CD8-positive, alpha-beta memory T cell (primary cell): ENCODE data around the gene CAB39. TPM values are rescaled to one million over a fixed set of nuclear protein-coding genes. Genes with fewer than 3 reads are reported as not detected.

Experiments
- CTCF ChIA-PET: fragments of 350-600 bp; sonication (Branson Sonifier 250); formaldehyde crosslinking; loops from one replicate; lab custom pipeline; 2021; ENCODE audit warnings: antibody characterized with exemption; lab: Charles Lee
- POLR2A ChIA-PET: fragments of 350-600 bp; sonication (Branson Sonifier 250); formaldehyde crosslinking; loops from one replicate; lab custom pipeline; 2021; ENCODE audit warnings: antibody characterized with exemption; lab: Charles Lee
- DNase-seq, 5 donors: peaks; one replicate each; pipeline versions ENCODE4 v3.0.0 to v3.0.0-alpha.2; 2020 to 2022; ENCODE audit warnings: mixed read lengths in 1 of 5
- H3K27ac ChIP-seq: one replicate; pipeline ENCODE4 v1.7.0; 2013; ENCODE audit warnings: low read depth, mild to moderate bottlenecking, low read length, moderate library complexity
- H3K27me3 ChIP-seq: 2 replicates; pipeline ENCODE4 v1.7.0; 2013; ENCODE audit warnings: low read length, mild to moderate bottlenecking; ENCODE audit not compliant: insufficient read depth, poor library complexity, severe bottlenecking
- H3K36me3 ChIP-seq: 2 replicates; pipeline ENCODE4 v1.7.0; 2013; ENCODE audit warnings: mild to moderate bottlenecking, low read length, moderate library complexity; ENCODE audit not compliant: insufficient read depth
- H3K4me1 ChIP-seq: 2 replicates; pipeline ENCODE4 v1.7.0; 2013; ENCODE audit warnings: mild to moderate bottlenecking, low read length, moderate library complexity; ENCODE audit not compliant: insufficient read depth
- H3K4me3 ChIP-seq: 2 replicates; pipeline ENCODE4 v1.7.0; 2013; ENCODE audit warnings: mild to moderate bottlenecking, low read length
- H3K9me3 ChIP-seq: 2 replicates; pipeline ENCODE4 v1.7.0; 2013; ENCODE audit warnings: mild to moderate bottlenecking, low read length
- H3K27ac Mint-ChIP-seq, 8 donors: one replicate each; pipeline ENCODE4 v1.8.0; 2020 to 2021; ENCODE audit warnings: mixed read lengths in 8 of 8, mild to moderate bottlenecking in 6 of 8, inconsistent platforms in 3 of 8, moderate library complexity in 3 of 8
- H3K27me3 Mint-ChIP-seq, 2 donors: one replicate each; pipeline ENCODE4 v1.8.0; 2020 to 2021; ENCODE audit warnings: mixed read lengths in 2 of 2, mild to moderate bottlenecking in 1 of 2, moderate library complexity in 1 of 2
- H3K36me3 Mint-ChIP-seq, 3 donors: one replicate each; pipeline ENCODE4 v1.8.0; 2020 to 2021; ENCODE audit warnings: mixed read lengths in 3 of 3, inconsistent platforms in 1 of 3, mild to moderate bottlenecking in 1 of 3
- H3K4me1 Mint-ChIP-seq, 3 donors: one replicate each; pipeline ENCODE4 v1.8.0; 2020 to 2021; ENCODE audit warnings: mixed read lengths in 3 of 3, inconsistent platforms in 1 of 3, mild to moderate bottlenecking in 1 of 3
- H3K4me3 Mint-ChIP-seq, 7 donors: one replicate each; pipeline ENCODE4 v1.8.0; 2020 to 2021; ENCODE audit warnings: mixed read lengths in 7 of 7, mild to moderate bottlenecking in 6 of 7, moderate library complexity in 4 of 7, inconsistent platforms in 2 of 7
- H3K9me3 Mint-ChIP-seq, 5 donors: one replicate each; pipeline ENCODE4 v1.8.0; 2020 to 2022; ENCODE audit warnings: mixed read lengths in 5 of 5, mild to moderate bottlenecking in 3 of 5, moderate library complexity in 2 of 5, inconsistent platforms in 1 of 5
- polyA plus RNA-seq: library from polyadenylated mRNA; unstranded; fragments of 300-500 nt; fragmentation: Illumina TruSeq; gene quantifications from one replicate; pipeline ENCODE4 v1.2.3, GENCODE V29; 2021
- total RNA-seq, 2 experiments: library from RNA; stranded (reverse); gene quantifications; one replicate each; pipeline ENCODE4 v1.2.3, GENCODE V29; 2021

CAB39 gene
- total and polyA plus RNA-seq, 3 experiments from 2014 or later = 80.8 to 147 (median 136) TPM

DNA sequence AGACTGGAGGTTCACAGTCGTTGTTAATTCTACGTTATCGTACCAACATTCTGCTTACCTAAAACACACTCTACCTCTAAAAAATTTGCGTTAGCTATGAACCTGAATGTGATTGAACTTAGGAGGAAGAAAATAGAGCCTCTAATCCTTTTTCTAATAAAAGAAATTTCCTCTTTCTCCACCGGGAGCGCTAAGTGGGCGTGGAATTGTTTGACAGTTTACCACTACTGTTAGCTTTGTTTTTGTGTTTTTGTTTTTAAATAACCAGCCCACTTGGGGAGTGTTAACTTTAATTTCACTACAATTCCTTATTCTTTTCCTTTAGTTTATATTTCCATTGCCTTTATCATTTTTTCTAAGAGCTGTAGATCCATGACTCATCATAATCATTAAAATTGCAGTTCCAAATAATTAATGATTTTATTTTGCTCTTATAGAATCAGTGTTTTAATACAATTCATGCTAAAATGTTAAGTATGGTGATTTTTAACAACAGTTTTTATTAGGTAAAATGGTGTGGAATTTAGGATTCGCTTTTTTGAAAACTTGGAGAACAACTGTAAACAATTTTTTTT lies 97.1 kb downstream of the CAB39 start:
- H3K4me3 Mint-ChIP-seq = no peak overlapping the region
- H3K36me3 ChIP-seq = peaks cover 31% of the 10 kb centered on the region
- no peaks in the 10 kb centered on the region for H3K9me3 ChIP-seq
- peaks cover 0 to 78% (median 22%) of the 10 kb centered on the region in 3 donors for H3K36me3 Mint-ChIP-seq
- ChIA-PET POLR2A (interaction anchor here (0.7 kb wide), 1 partner anchor 140 kb away, joined by 3 read pairs; no protein-coding TSS in a partner anchor), CTCF (interaction anchor here (1.1 to 2.7 kb wide), 3 partner anchors 14 to 90 kb away, joined by 3 to 11 read pairs (median 3); no protein-coding TSS in a partner anchor)
- peaks cover 4 to 11% (median 11%) of the 10 kb centered on the region in 3 donors for H3K4me1 Mint-ChIP-seq
- H3K27me3 Mint-ChIP-seq = no peaks in the 10 kb centered on the region
- H3K27ac ChIP-seq = no peak overlapping the region
- no peaks in the 10 kb centered on the region for H3K4me1 ChIP-seq
- H3K27ac Mint-ChIP-seq = peak overlapping the region in 1 of 8 donors; percentile 36
- H3K4me3 ChIP-seq = no peak overlapping the region
- H3K9me3 Mint-ChIP-seq = no peaks in the 10 kb centered on the region
- no peak for DNase-seq
- H3K27me3 ChIP-seq = no peaks in the 10 kb centered on the region

DNA sequence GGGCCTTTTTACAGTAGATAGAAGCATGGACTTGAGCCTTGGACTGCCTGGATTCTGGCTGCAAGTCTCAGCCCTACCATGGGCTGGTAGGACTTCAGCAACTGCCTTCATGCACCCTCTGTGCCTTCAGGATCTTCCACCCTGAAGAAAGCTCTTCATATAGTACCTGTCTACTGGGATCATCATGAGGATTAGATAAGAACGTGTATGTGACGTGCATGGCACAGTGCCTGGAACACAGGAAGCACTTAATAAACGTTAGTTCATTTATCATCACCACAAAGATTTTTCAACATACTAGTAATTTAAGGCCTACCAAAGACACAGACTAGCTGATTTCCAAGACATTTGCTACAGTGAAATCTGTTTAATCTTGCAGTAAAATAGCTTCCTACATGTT lies 98.9 kb downstream of the CAB39 start:
- H3K27ac Mint-ChIP-seq = peak overlapping the region in 6 of 8 donors; percentile 3 to 92 (median 16)
- ChIA-PET CTCF (no interaction called here), POLR2A (no interaction called here)
- Histone ChIP-seq H3K9me3 (no peaks in the 10 kb centered on the region), H3K4me3 (no peak overlapping the region), H3K27ac (no peak overlapping the region), H3K27me3 (no peaks in the 10 kb centered on the region), H3K4me1 (no peaks in the 10 kb centered on the region), H3K36me3 (peaks cover 35% of the 10 kb centered on the region)
- no peak overlapping the region for H3K4me3 Mint-ChIP-seq
- no peak for DNase-seq
- H3K9me3 Mint-ChIP-seq = no peaks in the 10 kb centered on the region
- H3K27me3 Mint-ChIP-seq = no peaks in the 10 kb centered on the region
- peaks cover 4 to 11% (median 5%) of the 10 kb centered on the region in 3 donors for H3K4me1 Mint-ChIP-seq
- peaks cover 0 to 86% (median 26%) of the 10 kb centered on the region in 3 donors for H3K36me3 Mint-ChIP-seq

DNA sequence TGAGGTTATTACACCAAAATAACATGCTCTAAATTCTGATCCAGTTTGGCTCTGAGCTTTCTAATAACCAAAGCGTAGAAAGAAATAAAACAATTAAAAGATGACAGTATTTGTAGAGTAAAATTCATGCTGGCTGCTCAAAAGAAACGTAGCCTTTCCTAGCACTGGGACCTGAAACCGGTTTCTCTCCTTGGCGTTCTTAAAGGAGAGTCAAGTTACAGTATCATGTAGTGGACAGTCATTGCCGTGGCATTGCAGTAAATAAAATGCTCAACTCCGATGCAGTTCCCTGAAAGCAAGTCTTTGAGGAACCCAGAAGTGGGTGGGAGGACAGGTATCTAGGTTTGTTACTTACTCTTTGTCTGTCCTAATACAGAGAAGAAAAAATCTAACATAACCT lies 99.4 kb downstream of the CAB39 start:
- peaks cover 0 to 89% (median 24%) of the 10 kb centered on the region in 3 donors for H3K36me3 Mint-ChIP-seq

DNA sequence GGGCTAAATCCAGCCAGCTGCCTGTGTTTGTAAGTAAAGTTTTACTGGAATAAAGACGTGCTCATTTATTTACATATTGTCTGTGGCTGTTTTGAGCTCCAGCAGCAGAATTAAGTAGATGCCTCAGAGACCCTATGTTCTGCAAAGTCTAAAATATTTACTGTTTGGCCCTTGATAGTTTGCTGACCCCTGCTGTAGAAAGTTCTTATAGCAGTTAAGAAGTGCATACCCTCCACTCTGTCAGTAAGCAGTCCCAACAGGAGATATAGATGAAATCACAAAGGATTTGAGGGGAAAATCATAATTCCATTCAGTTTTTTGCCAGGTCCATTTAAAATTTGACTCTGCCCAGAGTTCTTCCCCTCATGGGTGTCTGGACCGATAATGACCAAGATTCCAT lies 102.0 kb downstream of the CAB39 start:
- peak overlapping the region in 6 of 8 donors; percentile 6 to 83 (median 39) for H3K27ac Mint-ChIP-seq
- H3K36me3 Mint-ChIP-seq = peaks cover 5 to 90% (median 33%) of the 10 kb centered on the region in 3 donors
- H3K9me3 Mint-ChIP-seq = no peaks in the 10 kb centered on the region
- Histone ChIP-seq H3K36me3 (peaks cover 56% of the 10 kb centered on the region), H3K9me3 (no peaks in the 10 kb centered on the region), H3K27me3 (no peaks in the 10 kb centered on the region), H3K27ac (no peak overlapping the region), H3K4me3 (no peak overlapping the region), H3K4me1 (no peaks in the 10 kb centered on the region)
- POLR2A ChIA-PET = no interaction called here
- no peak overlapping the region for H3K4me3 Mint-ChIP-seq
- no peak for DNase-seq
- no peaks in the 10 kb centered on the region for H3K27me3 Mint-ChIP-seq
- CTCF ChIA-PET = no interaction called here
- peaks cover 4 to 6% (median 5%) of the 10 kb centered on the region in 3 donors for H3K4me1 Mint-ChIP-seq

More for the DNA sequence above, 99.4 kb downstream of the CAB39 start:
- CTCF ChIA-PET = no interaction called here
- no peaks in the 10 kb centered on the region for H3K27me3 Mint-ChIP-seq
- peak overlapping the region in 5 of 8 donors; percentile 8 to 91 (median 51) for H3K27ac Mint-ChIP-seq
- Histone ChIP-seq H3K4me1 (no peaks in the 10 kb centered on the region), H3K9me3 (no peaks in the 10 kb centered on the region), H3K27me3 (no peaks in the 10 kb centered on the region), H3K27ac (no peak overlapping the region), H3K4me3 (no peak overlapping the region), H3K36me3 (peaks cover 40% of the 10 kb centered on the region)
- H3K9me3 Mint-ChIP-seq = no peaks in the 10 kb centered on the region
- POLR2A ChIA-PET = interaction anchor here (0.5 kb wide), 1 partner anchor 753 kb away, joined by 3 read pairs; no protein-coding TSS in a partner anchor
- H3K4me3 Mint-ChIP-seq = no peak overlapping the region
- DNase-seq = no peak
- peaks cover 4 to 11% (median 5%) of the 10 kb centered on the region in 3 donors for H3K4me1 Mint-ChIP-seq

DNA sequence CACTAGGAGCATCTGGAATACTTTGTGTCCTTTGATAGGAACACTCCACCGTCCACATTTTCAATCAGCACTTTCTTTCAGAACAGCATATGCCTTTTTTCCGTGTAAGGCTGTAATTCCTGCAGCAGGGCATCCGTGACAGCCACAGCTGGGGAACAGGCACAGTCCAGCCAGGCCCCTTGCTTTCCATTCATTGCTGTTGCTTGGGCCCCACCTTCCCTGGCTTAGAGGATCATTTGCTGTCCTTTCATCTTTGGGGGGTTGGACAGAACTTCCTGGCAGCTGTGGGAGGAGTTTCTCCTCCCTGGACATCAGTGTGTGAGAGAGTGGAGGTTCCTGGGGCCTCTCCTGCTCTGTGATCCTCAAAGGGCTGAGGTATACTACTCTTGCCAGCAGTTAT lies 102.4 kb downstream of the CAB39 start:
- Histone ChIP-seq H3K27me3 (no peaks in the 10 kb centered on the region), H3K27ac (no peak overlapping the region), H3K9me3 (no peaks in the 10 kb centered on the region), H3K4me1 (no peaks in the 10 kb centered on the region), H3K4me3 (no peak overlapping the region), H3K36me3 (peaks cover 56% of the 10 kb centered on the region)
- Mint-ChIP-seq H3K4me3 (no peak overlapping the region), H3K9me3 (no peaks in the 10 kb centered on the region), H3K4me1 (peaks cover 4 to 6% (median 5%) of the 10 kb centered on the region in 3 donors), H3K27me3 (no peaks in the 10 kb centered on the region), H3K27ac (peak overlapping the region in 6 of 8 donors; percentile 6 to 83 (median 53)), H3K36me3 (peaks cover 5 to 92% (median 33%) of the 10 kb centered on the region in 3 donors)
- CTCF ChIA-PET = no interaction called here
- DNase-seq = no peak
- POLR2A ChIA-PET = no interaction called here

DNA sequence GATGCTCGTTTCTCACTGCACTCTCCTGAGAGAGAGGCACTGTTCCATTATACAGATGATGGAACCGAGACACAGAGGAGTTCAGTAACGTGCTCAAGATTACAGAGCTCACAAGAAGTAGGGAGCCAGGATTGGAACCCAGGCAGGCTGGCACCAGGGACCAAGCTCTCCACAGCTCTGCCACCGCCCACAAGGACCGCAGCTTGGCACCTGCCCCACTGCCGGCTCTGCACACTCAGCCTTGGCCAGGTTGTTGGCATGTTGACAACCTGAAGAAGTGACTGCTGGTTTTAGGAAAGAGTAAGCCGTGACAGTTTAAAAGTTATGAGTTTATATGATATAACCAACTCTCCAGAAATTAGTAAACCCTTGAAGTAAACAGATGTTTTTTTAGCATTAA lies 104.1 kb downstream of the CAB39 start:
- H3K4me3 Mint-ChIP-seq = no peak overlapping the region
- CTCF ChIA-PET = interaction anchor here (1.1 to 1.5 kb wide), 4 partner anchors 17 to 173 kb away, joined by 3 to 5 read pairs (median 3); no protein-coding TSS in a partner anchor
- peak overlapping the region in 5 of 8 donors; percentile 6 to 61 (median 43) for H3K27ac Mint-ChIP-seq

DNA sequence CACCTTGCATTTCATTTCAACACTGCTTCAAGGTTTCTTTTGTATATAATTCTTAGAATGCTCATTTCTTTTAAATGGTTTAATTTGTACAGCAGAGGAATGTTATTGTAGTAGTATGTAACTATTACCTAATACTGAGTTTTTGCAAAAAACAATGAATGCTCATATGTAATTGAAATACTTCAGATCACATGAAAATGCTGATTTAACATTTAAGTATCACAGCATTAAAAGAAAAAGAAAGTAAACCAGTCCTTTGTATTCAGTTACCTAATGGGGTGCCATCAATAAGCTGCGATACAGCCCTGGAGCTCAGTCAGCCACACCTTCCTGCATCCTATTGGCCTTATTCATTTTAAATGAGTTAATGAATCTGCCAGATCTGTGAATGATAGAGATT lies 106.8 kb downstream of the CAB39 start:
- ChIA-PET POLR2A (no interaction called here), CTCF (interaction anchor here (1.4 kb wide), 1 partner anchor 168 kb away, joined by 4 read pairs; no protein-coding TSS in a partner anchor)
- H3K36me3 ChIP-seq = peaks cover 26% of the 10 kb centered on the region
- H3K27ac ChIP-seq = no peak overlapping the region
- H3K27me3 Mint-ChIP-seq = peaks cover 0 to under 1% of the 10 kb centered on the region in 2 donors
- H3K4me1 ChIP-seq = no peaks in the 10 kb centered on the region
- DNase-seq = no peak
- H3K27me3 ChIP-seq = no peaks in the 10 kb centered on the region
- no peak overlapping the region for H3K4me3 Mint-ChIP-seq
- H3K4me3 ChIP-seq = no peak overlapping the region
- H3K4me1 Mint-ChIP-seq = peaks cover 3% of the 10 kb centered on the region in 3 donors
- H3K27ac Mint-ChIP-seq = no peak overlapping the region
- peaks cover 5 to 68% (median 25%) of the 10 kb centered on the region in 3 donors for H3K36me3 Mint-ChIP-seq
- no peaks in the 10 kb centered on the region for H3K9me3 Mint-ChIP-seq
- no peaks in the 10 kb centered on the region for H3K9me3 ChIP-seq

More for the DNA sequence above, 104.1 kb downstream of the CAB39 start:
- Histone ChIP-seq H3K27ac (no peak overlapping the region), H3K4me1 (no peaks in the 10 kb centered on the region), H3K4me3 (no peak overlapping the region), H3K9me3 (no peaks in the 10 kb centered on the region), H3K36me3 (peaks cover 44% of the 10 kb centered on the region), H3K27me3 (no peaks in the 10 kb centered on the region)
- Mint-ChIP-seq H3K9me3 (no peaks in the 10 kb centered on the region), H3K4me1 (peaks cover 4 to 6% (median 5%) of the 10 kb centered on the region in 3 donors), H3K27me3 (no peaks in the 10 kb centered on the region), H3K36me3 (peaks cover 5 to 89% (median 36%) of the 10 kb centered on the region in 3 donors)
- DNase-seq = no peak
- POLR2A ChIA-PET = no interaction called here
